A549 (cell line): Measurements from ENCODE around the gene LRP1. TPM values are rescaled to one million over a fixed set of nuclear protein-coding genes. Genes with fewer than 3 reads are reported as not detected.

Experiments
- ATAC-seq, 2 experiments: fragments of 200-7000 bp in 1 of 2; fragments of >200 bp in 1 of 2; cut with Nextera tagmentation in 1 of 2; cut with Tn5 transposase in 1 of 2; 3 replicates each; pipeline versions ENCODE4 v1.8.0 to v1.9.1; 2018 to 2020; ENCODE audit warnings: mild to moderate bottlenecking in 1 of 2, moderate library complexity in 1 of 2
- CTCF ChIA-PET: fragments of 300-600 bp; sonication (Branson Sonifier 250); formaldehyde crosslinking; extraction: SDS; loops from one replicate; lab custom pipeline; 2021; ENCODE audit warnings: antibody characterized with exemption, inconsistent platforms; lab: Yijun Ruan, JAX
- POLR2A ChIA-PET: fragments of 350-600 bp; formaldehyde crosslinking; extraction: SDS; loops from one replicate; lab custom pipeline; 2021; ENCODE audit warnings: antibody characterized with exemption, inconsistent platforms; lab: Yijun Ruan, JAX
- DNase-seq, 2 experiments: peaks; one replicate each; pipeline versions ENCODE4 v3.0.0 to v3.0.0-alpha.2; 2011 to 2016; ENCODE audit warnings: low read depth in 1 of 2, low spot score in 1 of 2
- FAIRE-seq: peaks from 2 replicates; lab custom pipeline; 2011; peaks lifted over from hg19 to GRCh38; lab: Jason Lieb, UNC
- H3K27ac ChIP-seq, 2 experiments: fragments of >200 bp; sonication (Bioruptor Twin); formaldehyde crosslinking; 3 replicates each; pipeline ENCODE4 v1.5.1; 2016 to 2017
- H3K4me1 ChIP-seq: fragments of >200 bp; sonication (Bioruptor Twin); formaldehyde crosslinking; 3 replicates; pipeline ENCODE4 v1.6.1; 2016
- H3K4me2 ChIP-seq: fragments of >200 bp; sonication (Bioruptor Twin); formaldehyde crosslinking; 3 replicates; pipeline ENCODE4 v1.6.1; 2016
- H3K4me3 ChIP-seq: fragments of >200 bp; sonication (Bioruptor Twin); formaldehyde crosslinking; 3 replicates; pipeline ENCODE4 v1.5.1; 2016
- H3K9me3 ChIP-seq: fragments of >200 bp; sonication (Bioruptor Twin); formaldehyde crosslinking; 3 replicates; pipeline ENCODE4 v1.6.1; 2016
- BHLHE40 ChIP-seq: IDR thresholded peaks from 2 replicates; pipeline ENCODE4 v1.6.1; 2012; ENCODE audit warnings: low read depth, low read length, inconsistent platforms
- CBX2 ChIP-seq: fragments of 200-600 bp; sonication (generic); IDR thresholded peaks from 2 replicates; pipeline ENCODE4 v1.6.1; 2016; ENCODE audit warnings: low read depth, mild to moderate bottlenecking, borderline replicate concordance
- CBX8 ChIP-seq: fragments of 200-600 bp; sonication (generic); IDR thresholded peaks from 2 replicates; pipeline ENCODE4 v1.6.1; 2016
- CEBPB ChIP-seq, 2 experiments: fragments of >200 bp in 1 of 2; sonication (Bioruptor Twin) in 1 of 2; formaldehyde crosslinking in 1 of 2; IDR thresholded peaks; 2 replicates each; pipeline ENCODE4 v1.6.1; 2012 to 2016
- CHD2 ChIP-seq: fragments of 150-350 bp; IDR thresholded peaks from 2 replicates; pipeline ENCODE4 v1.6.1; 2014; ENCODE audit warnings: low read length; ENCODE audit not compliant: partially characterized antibody
- EHMT2 ChIP-seq: fragments of 200-600 bp; sonication (generic); IDR thresholded peaks from 2 replicates; pipeline ENCODE4 v1.6.1; 2016; ENCODE audit warnings: antibody characterized with exemption, low read depth, mild to moderate bottlenecking, moderate library complexity
- ELK1 ChIP-seq: fragments of 150-350 bp; IDR thresholded peaks from 2 replicates; pipeline ENCODE4 v1.6.1; 2014; ENCODE audit warnings: low read depth, mild to moderate bottlenecking, low read length
- ESRRA ChIP-seq: fragments of 150-350 bp; IDR thresholded peaks from 2 replicates; pipeline ENCODE4 v1.6.1; 2014; ENCODE audit warnings: mild to moderate bottlenecking, low read length, borderline replicate concordance
- FOSB ChIP-seq: fragments of 250-450 bp; sonication (Bioruptor Pico); IDR thresholded peaks from 2 replicates; pipeline ENCODE4 v1.5.0; 2020; ENCODE audit warnings: mild to moderate bottlenecking, moderate library complexity
- FOXS1 ChIP-seq: fragments of 250-450 bp; sonication (Bioruptor Pico); IDR thresholded peaks from 2 replicates; pipeline ENCODE4 v1.5.0; 2020; ENCODE audit warnings: mild to moderate bottlenecking, moderate library complexity
- GATA3 ChIP-seq: IDR thresholded peaks from 2 replicates; pipeline ENCODE4 v1.6.1; 2012; ENCODE audit warnings: borderline replicate concordance
- HDAC2 ChIP-seq: fragments of 200-600 bp; sonication (generic); IDR thresholded peaks from 2 replicates; pipeline ENCODE4 v1.6.1; 2016
- HEYL ChIP-seq: fragments of 250-450 bp; sonication (Bioruptor Pico); IDR thresholded peaks from 2 replicates; pipeline ENCODE4 v1.8.0; 2021; ENCODE audit warnings: mild to moderate bottlenecking, moderate library complexity
- HOXB13 ChIP-seq: fragments of 250-450 bp; sonication (Bioruptor Pico); IDR thresholded peaks from 2 replicates; pipeline ENCODE4 v1.5.0; 2020; ENCODE audit warnings: low read depth, mild to moderate bottlenecking, moderate library complexity
- HOXB5 ChIP-seq: fragments of 250-450 bp; sonication (Bioruptor Pico); IDR thresholded peaks from 2 replicates; pipeline ENCODE4 v1.5.0; 2020; ENCODE audit warnings: mild to moderate bottlenecking, moderate library complexity
- JUN ChIP-seq, 2 experiments: fragments of >200 bp; sonication (Bioruptor Twin); formaldehyde crosslinking; IDR thresholded peaks; 2 replicates in 1 of 2; 3 replicates in 1 of 2; pipeline ENCODE4 v1.6.1; 2016 to 2017
- JUNB ChIP-seq: fragments of >200 bp; sonication (Bioruptor Twin); formaldehyde crosslinking; IDR thresholded peaks from 2 replicates; pipeline ENCODE4 v1.6.1; 2016
- KDM1A ChIP-seq: fragments of 200-600 bp; sonication (generic); IDR thresholded peaks from 2 replicates; pipeline ENCODE4 v1.6.1; 2016; ENCODE audit warnings: low read depth, mild to moderate bottlenecking
- MAFK ChIP-seq: fragments of 450-650 bp; IDR thresholded peaks from 2 replicates; pipeline ENCODE4 v1.6.1; 2014; ENCODE audit not compliant: partially characterized antibody
- MAZ ChIP-seq: fragments of 150-350 bp; IDR thresholded peaks from 2 replicates; pipeline ENCODE4 v1.6.1; 2014; ENCODE audit warnings: antibody characterized with exemption, low read depth, low read length, borderline replicate concordance
- MYC ChIP-seq: IDR thresholded peaks from 2 replicates; pipeline ENCODE4 v1.6.1; 2012; ENCODE audit warnings: mild to moderate bottlenecking, inconsistent platforms, low read length, improper control_type of control experiment, borderline replicate concordance
- NFE2L2 ChIP-seq: fragments of 150-350 bp; conservative IDR thresholded peaks from 2 replicates; pipeline ENCODE4 v1.6.1; 2014; ENCODE audit warnings: low read length
- NPAS2 ChIP-seq: fragments of 250-450 bp; sonication (Bioruptor Pico); IDR thresholded peaks from 2 replicates; pipeline ENCODE4 v1.8.0; 2022; ENCODE audit warnings: mild to moderate bottlenecking, moderate library complexity, borderline replicate concordance
- PHF8 ChIP-seq: fragments of 200-600 bp; sonication (generic); IDR thresholded peaks from 2 replicates; pipeline ENCODE4 v1.6.1; 2016; ENCODE audit warnings: low read depth, mild to moderate bottlenecking, antibody characterized with exemption, moderate library complexity, borderline replicate concordance
- POLR2A ChIP-seq: IDR thresholded peaks from 2 replicates; pipeline ENCODE4 v1.6.1; 2012; ENCODE audit warnings: mild to moderate bottlenecking, low read length
- POLR2AphosphoS2 ChIP-seq: conservative IDR thresholded peaks from 2 replicates; pipeline ENCODE4 v1.6.1; 2012; ENCODE audit warnings: low read length, improper control_type of control experiment, inconsistent platforms
- RAD21 ChIP-seq, 2 experiments: fragments of >200 bp in 1 of 2; sonication (Bioruptor Twin) in 1 of 2; formaldehyde crosslinking in 1 of 2; IDR thresholded peaks in 1 of 2; conservative IDR thresholded peaks in 1 of 2; 2 replicates in 1 of 2; 3 replicates in 1 of 2; pipeline ENCODE4 v1.6.1; 2012 to 2018; ENCODE audit warnings: inconsistent platforms in 1 of 2
- RARB ChIP-seq: fragments of 250-450 bp; sonication (Bioruptor Pico); IDR thresholded peaks from 2 replicates; pipeline ENCODE4 v1.8.0; 2021; ENCODE audit warnings: mild to moderate bottlenecking, moderate library complexity
- TFCP2L1 ChIP-seq: fragments of 250-450 bp; sonication (Bioruptor Pico); IDR thresholded peaks from 2 replicates; pipeline ENCODE4 v1.5.0; 2021; ENCODE audit warnings: mild to moderate bottlenecking
- TP53 ChIP-seq: fragments of 250-450 bp; sonication (Bioruptor Pico); IDR thresholded peaks from 2 replicates; pipeline ENCODE4 v1.5.0; 2021; ENCODE audit warnings: mild to moderate bottlenecking, moderate library complexity
- WGBS: methylation state at CpG from one replicate; pipeline ENCODE4 v1.1.6; 2017; ENCODE audit errors: missing lambda C conversion rate; 5-methylcytosine and 5-hydroxymethylcytosine counted together
- polyA plus RNA-seq, 4 experiments: library from polyadenylated mRNA; depleted of rRNA in 3 of 4; stranded (reverse); fragments of >200 nt; fragmentation: RNase III in 1 of 4; extraction: RNeasy Plus Mini Kit Qiagen cat#74134 plus additional on column Dnase treatment in 1 of 4; gene quantifications; 2 replicates in 3 of 4; 3 replicates in 1 of 4; pipeline ENCODE4 v1.2.3, GENCODE V29; 2011 to 2017
- TF ChIP-seq, protein P1 (sequence below): IDR thresholded peaks from 2 replicates; pipeline ENCODE4 v1.6.1; 2012; ENCODE audit warnings: low read depth, borderline replicate concordance

LRP1 gene
- polyA plus RNA-seq, 2 of the 4 experiments (the other 2 are of a cell fraction): 5.6 to 9.4 TPM

- Histone ChIP-seq H3K4me1 (peaks cover 30% of the 10 kb centered on the region), H3K4me3 (no peak overlapping the region), H3K27ac (no peak overlapping the region), H3K4me2 (no peak overlapping the region), H3K9me3 (no peaks in the 10 kb centered on the region)
- WGBS: 96% methylated on average over 14 of the region's 14 CpGs
- TF ChIP-seq RAD21 (conservative IDR thresholded peaks at IDR 0.05 in 1 of 2, IDR thresholded peaks at IDR 0.05 in 1 of 2) (no peak), JUN (IDR thresholded peaks at IDR 0.05) (no peak), ELK1 (no peak), NPAS2 (CRISPR knock-in tag) (no peak), RARB (CRISPR knock-in tag) (no peak), HOXB5 (CRISPR knock-in tag) (no peak), BHLHE40 (no peak), MAFK (no peak), POLR2AphosphoS2 (no peak), CEBPB (IDR thresholded peaks at IDR 0.05) (no peak), HOXB13 (CRISPR knock-in tag) (no peak), GATA3 (no peak), CBX2 (no peak)
- TF ChIP-seq, protein P1, sequence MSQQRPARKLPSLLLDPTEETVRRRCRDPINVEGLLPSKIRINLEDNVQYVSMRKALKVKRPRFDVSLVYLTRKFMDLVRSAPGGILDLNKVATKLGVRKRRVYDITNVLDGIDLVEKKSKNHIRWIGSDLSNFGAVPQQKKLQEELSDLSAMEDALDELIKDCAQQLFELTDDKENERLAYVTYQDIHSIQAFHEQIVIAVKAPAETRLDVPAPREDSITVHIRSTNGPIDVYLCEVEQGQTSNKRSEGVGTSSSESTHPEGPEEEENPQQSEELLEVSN: no peak
- ChIA-PET CTCF (interaction anchor here (1.4 to 13.4 kb wide), 5 partner anchors 10 to 78 kb away, joined by 5 to 440 read pairs (median 16); partner anchors contain the start of genes NAB2 and NEMP1), POLR2A (interaction anchor here (0.8 to 1.3 kb wide), 2 partner anchors 17 kb away, joined by 3 to 4 read pairs; partner anchors contain the start of gene NAB2)
- DNase-seq: no peak
- ATAC-seq: no peak
- FAIRE-seq: no peak
Observed at GRCh38 chr12:57105011-57105753, 23.1 kb upstream of the LRP1 start.

GRCh38 chr12:57106021-57106708 is 22.1 kb upstream of the LRP1 start:
- H3K4me3 ChIP-seq: no peak overlapping the region
- no peak for TF ChIP-seq HEYL (CRISPR knock-in tag)
- TF ChIP-seq JUNB: no peak
- TF ChIP-seq ESRRA: no peak
- TF ChIP-seq KDM1A: no peak
- no peak for TF ChIP-seq FOSB (CRISPR knock-in tag)
- no peak for TF ChIP-seq HDAC2
- TF ChIP-seq EHMT2: no peak
- no peak for TF ChIP-seq FOXS1 (CRISPR knock-in tag)
- TF ChIP-seq CEBPB (IDR thresholded peaks at IDR 0.05): no peak
- TF ChIP-seq PHF8: no peak
- TF ChIP-seq TFCP2L1 (CRISPR knock-in tag): no peak
- TF ChIP-seq NFE2L2: no peak
- no peak for TF ChIP-seq CHD2
- TF ChIP-seq POLR2A: no peak
- TF ChIP-seq BHLHE40: no peak
- TF ChIP-seq CBX8: no peak
- no peak for TF ChIP-seq TP53 (CRISPR knock-in tag)
- TF ChIP-seq MAZ: no peak
- no peak for TF ChIP-seq MYC
- FAIRE-seq (no peak), ATAC-seq (no peak), DNase-seq (no peak)
- H3K27ac ChIP-seq: no peak overlapping the region
- 92% methylated on average over 9 of the region's 9 CpGs for WGBS
- H3K9me3 ChIP-seq: no peaks in the 10 kb centered on the region
- H3K4me1 ChIP-seq: peaks cover 30% of the 10 kb centered on the region
- H3K4me2 ChIP-seq: no peak overlapping the region
- CTCF ChIA-PET: interaction anchor here (0.8 to 13.4 kb wide), 5 partner anchors 11 to 77 kb away, joined by 4 to 440 read pairs (median 16); partner anchors contain the start of genes NAB2 and NEMP1
- POLR2A ChIA-PET: interaction anchor here (0.8 kb wide), 1 partner anchor 18 kb away, joined by 3 read pairs; no protein-coding TSS in a partner anchor
